MCF 10A (cell line): ENCODE results near the gene MGAT5. TPM values are rescaled to one million over a fixed set of nuclear protein-coding genes. Genes with fewer than 3 reads are reported as not detected.
A peak's percentile ranks its signal among the peaks of the same experiment; 100 is the strongest.

ENCODE experiments used
- BruUV-seq: library from RNA; stranded (reverse); fragments of 400-500 nt; replicated peaks from 2 replicates; lab custom pipeline; 2021; lab: Mats Ljungman, UMichigan
- CTCF ChIA-PET: fragments of 300-600 bp; sonication (Branson Sonifier 250); formaldehyde crosslinking; extraction: SDS; loops from one replicate; lab custom pipeline; 2021; ENCODE audit warnings: antibody characterized with exemption, inconsistent platforms; lab: Yijun Ruan, JAX
- POLR2A ChIA-PET: fragments of 300-600, 350-650 bp; sonication (Branson Sonifier 250); formaldehyde crosslinking; extraction: SDS; loops from one replicate; lab custom pipeline; 2020; ENCODE audit warnings: antibody characterized with exemption, inconsistent platforms; lab: Yijun Ruan, JAX
- DNase-seq: peaks from one replicate; pipeline ENCODE4 v3.0.0-alpha.2; 2018; ENCODE audit not compliant: unreplicated experiment
- H3K27ac Mint-ChIP-seq: one replicate; pipeline ENCODE4 v1.8.0; 2022; ENCODE audit warnings: mild to moderate bottlenecking, low read depth, mixed read lengths; ENCODE audit not compliant: unreplicated experiment
- H3K27me3 Mint-ChIP-seq: one replicate; pipeline ENCODE4 v1.8.0; 2022; ENCODE audit warnings: mixed read lengths; ENCODE audit not compliant: insufficient read depth, unreplicated experiment
- H3K36me3 Mint-ChIP-seq: one replicate; pipeline ENCODE4 v1.8.0; 2022; ENCODE audit warnings: mild to moderate bottlenecking, moderate library complexity, mixed read lengths; ENCODE audit not compliant: insufficient read depth, unreplicated experiment
- H3K4me1 Mint-ChIP-seq: one replicate; pipeline ENCODE4 v1.8.0; 2022; ENCODE audit warnings: mixed read lengths; ENCODE audit not compliant: insufficient read depth, unreplicated experiment
- H3K4me3 Mint-ChIP-seq: one replicate; pipeline ENCODE4 v1.8.0; 2022; ENCODE audit warnings: mild to moderate bottlenecking, moderate library complexity, mixed read lengths; ENCODE audit not compliant: unreplicated experiment
- H3K9me3 Mint-ChIP-seq: one replicate; pipeline ENCODE4 v1.8.0; 2022; ENCODE audit warnings: mixed read lengths; ENCODE audit not compliant: unreplicated experiment
- intact Hi-C: fragments of 100-400 bp; cut with micrococcal nuclease; formaldehyde crosslinking; loops from 2 replicates; pipeline ENCODE4 v1.14.1; 2022
- total RNA-seq: library from RNA; stranded (reverse); gene quantifications from 2 replicates; pipeline ENCODE4 v1.2.3, GENCODE V29; 2022
- TF ChIP-seq, protein P1 (sequence below): fragments of 200-600 bp; IDR thresholded peaks from one replicate; pipeline ENCODE4 v1.8.0; 2022; ENCODE audit warnings: antibody characterized with exemption, mild to moderate bottlenecking; ENCODE audit not compliant: unreplicated experiment

The MGAT5 gene
- total RNA-seq, 1 experiment from 2014 or later: 22.2 TPM

DNA sequence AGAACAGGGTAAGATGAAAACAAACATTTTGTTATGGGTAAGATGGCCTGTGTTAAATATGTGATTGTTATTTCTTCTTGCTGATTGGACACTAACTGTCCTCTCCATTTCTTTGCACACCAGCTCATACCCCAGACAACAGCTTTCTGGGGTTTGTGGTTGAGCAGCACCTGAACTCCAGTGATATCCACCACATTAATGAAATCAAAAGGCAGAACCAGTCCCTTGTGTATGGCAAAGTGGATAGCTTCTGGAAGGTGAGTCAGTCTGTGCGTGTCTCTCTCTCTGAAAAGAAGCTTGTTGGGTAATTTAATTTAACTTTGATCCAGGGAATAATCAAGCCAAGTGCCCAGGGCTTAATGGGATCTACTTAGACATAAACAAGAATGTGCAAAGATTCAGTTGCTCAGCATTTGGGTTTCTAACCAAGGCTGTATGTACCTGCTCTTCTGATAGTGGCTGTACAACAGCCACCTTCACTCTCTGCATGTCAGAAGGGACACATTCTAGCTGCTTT lies 108.3 kb downstream of the MGAT5 start:
- no peak overlapping the region for H3K27ac Mint-ChIP-seq
- no TSS peak for BruUV-seq
- H3K4me1 Mint-ChIP-seq: no peaks in the 10 kb centered on the region
- no peak for DNase-seq
- intact Hi-C loops: no loop called here
- CTCF ChIA-PET: interaction anchor here (0.6 to 1.6 kb wide), 6 partner anchors 13 to 472 kb away, joined by 3 to 6 read pairs (median 4); no protein-coding TSS in a partner anchor
- TF ChIP-seq, protein P1, sequence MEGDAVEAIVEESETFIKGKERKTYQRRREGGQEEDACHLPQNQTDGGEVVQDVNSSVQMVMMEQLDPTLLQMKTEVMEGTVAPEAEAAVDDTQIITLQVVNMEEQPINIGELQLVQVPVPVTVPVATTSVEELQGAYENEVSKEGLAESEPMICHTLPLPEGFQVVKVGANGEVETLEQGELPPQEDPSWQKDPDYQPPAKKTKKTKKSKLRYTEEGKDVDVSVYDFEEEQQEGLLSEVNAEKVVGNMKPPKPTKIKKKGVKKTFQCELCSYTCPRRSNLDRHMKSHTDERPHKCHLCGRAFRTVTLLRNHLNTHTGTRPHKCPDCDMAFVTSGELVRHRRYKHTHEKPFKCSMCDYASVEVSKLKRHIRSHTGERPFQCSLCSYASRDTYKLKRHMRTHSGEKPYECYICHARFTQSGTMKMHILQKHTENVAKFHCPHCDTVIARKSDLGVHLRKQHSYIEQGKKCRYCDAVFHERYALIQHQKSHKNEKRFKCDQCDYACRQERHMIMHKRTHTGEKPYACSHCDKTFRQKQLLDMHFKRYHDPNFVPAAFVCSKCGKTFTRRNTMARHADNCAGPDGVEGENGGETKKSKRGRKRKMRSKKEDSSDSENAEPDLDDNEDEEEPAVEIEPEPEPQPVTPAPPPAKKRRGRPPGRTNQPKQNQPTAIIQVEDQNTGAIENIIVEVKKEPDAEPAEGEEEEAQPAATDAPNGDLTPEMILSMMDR: no peak
- H3K36me3 Mint-ChIP-seq: peaks cover 6% of the 10 kb centered on the region
- no peak overlapping the region for H3K4me3 Mint-ChIP-seq
- no peaks in the 10 kb centered on the region for H3K9me3 Mint-ChIP-seq
- no peaks in the 10 kb centered on the region for H3K27me3 Mint-ChIP-seq
- POLR2A ChIA-PET: no interaction called here

- no peak overlapping the region for H3K27ac Mint-ChIP-seq
- H3K36me3 Mint-ChIP-seq: peaks cover 6% of the 10 kb centered on the region
- ChIA-PET CTCF (interaction anchor here (0.6 to 1.6 kb wide), 4 partner anchors 13 to 472 kb away, joined by 3 to 6 read pairs (median 4); no protein-coding TSS in a partner anchor), POLR2A (no interaction called here)
- H3K9me3 Mint-ChIP-seq: no peaks in the 10 kb centered on the region
- TF ChIP-seq, protein P1: no peak
- no peaks in the 10 kb centered on the region for H3K27me3 Mint-ChIP-seq
- no TSS peak for BruUV-seq
- no peak overlapping the region for H3K4me3 Mint-ChIP-seq
- intact Hi-C loops: no loop called here
- H3K4me1 Mint-ChIP-seq: no peaks in the 10 kb centered on the region
- no peak for DNase-seq
Measured at GRCh38 chr2:134362740-134363139, 108.9 kb downstream of the MGAT5 start.

- no peak overlapping the region for H3K4me3 Mint-ChIP-seq
- intact Hi-C loops: no loop called here
- CTCF ChIA-PET: interaction anchor here (0.6 to 3.7 kb wide), 8 partner anchors 9 to 253 kb away, joined by 3 to 18 read pairs (median 3); no protein-coding TSS in a partner anchor
Measured at GRCh38 chr2:134365356-134365755, 111.5 kb downstream of the MGAT5 start.

GRCh38 chr2:134366359-134366758 lies 112.5 kb downstream of the MGAT5 start:
- H3K9me3 Mint-ChIP-seq: no peaks in the 10 kb centered on the region
- TF ChIP-seq, protein P1: no peak
- H3K4me1 Mint-ChIP-seq: no peaks in the 10 kb centered on the region
- no peak overlapping the region for H3K27ac Mint-ChIP-seq
- CTCF ChIA-PET: interaction anchor here (0.9 to 3.7 kb wide), 5 partner anchors 9 to 533 kb away, joined by 3 to 18 read pairs (median 3); no protein-coding TSS in a partner anchor
- H3K27me3 Mint-ChIP-seq: no peaks in the 10 kb centered on the region
- BruUV-seq: no TSS peak
- H3K4me3 Mint-ChIP-seq: no peak overlapping the region
- no peak for DNase-seq
- intact Hi-C loops: no loop called here
- POLR2A ChIA-PET: no interaction called here
- H3K36me3 Mint-ChIP-seq: peaks cover 6% of the 10 kb centered on the region

More at GRCh38 chr2:134365356-134365755, 111.5 kb downstream of the MGAT5 start:
- Mint-ChIP-seq H3K36me3 (peaks cover 6% of the 10 kb centered on the region), H3K4me1 (no peaks in the 10 kb centered on the region), H3K27ac (no peak overlapping the region), H3K27me3 (no peaks in the 10 kb centered on the region), H3K9me3 (no peaks in the 10 kb centered on the region)
- POLR2A ChIA-PET: no interaction called here
- DNase-seq: peak; percentile 16
- TF ChIP-seq, protein P1: no peak
- BruUV-seq: no TSS peak
